Stimulated activated naive B cell treated with anti-CD40 and anti-IgM and Interleukin-4, amounts not matched to agents 10 μg/mL and 1 μg/mL and 100 μg/mL, for 72 hours (primary cell): ENCODE results near the gene RPL19.
"Not testable (repeated sequence)": the region's sequence is repeated elsewhere in the genome, so short reads cannot be mapped to it uniquely, and the experiment has no call there.

Experiments
- ATAC-seq, 2 donors: fragments of 150-1000 bp; cut with Tn5 transposase; replicated peaks; 2 replicates each; pipeline ENCODE4 v1.10.0; 2021; ENCODE audit warnings: moderate library complexity in 1 of 2
- DNase-seq: peaks from one replicate; pipeline ENCODE4 v3.0.0; 2021
- H3K27ac Mint-ChIP-seq: one replicate; pipeline ENCODE4 v1.8.0; 2022; ENCODE audit warnings: mild to moderate bottlenecking, mixed read lengths
- H3K27me3 Mint-ChIP-seq, 2 donors: one replicate each; pipeline ENCODE4 v1.8.0; 2022; ENCODE audit warnings: mixed read lengths in 2 of 2
- H3K36me3 Mint-ChIP-seq, 2 donors: one replicate each; pipeline ENCODE4 v1.8.0; 2022; ENCODE audit warnings: mixed read lengths in 2 of 2, mild to moderate bottlenecking in 1 of 2
- H3K4me1 Mint-ChIP-seq, 2 donors: one replicate each; pipeline ENCODE4 v1.8.0; 2022; ENCODE audit warnings: mixed read lengths in 2 of 2, mild to moderate bottlenecking in 1 of 2
- H3K4me3 Mint-ChIP-seq, 2 donors: one replicate each; pipeline ENCODE4 v1.8.0; 2022; ENCODE audit warnings: mild to moderate bottlenecking in 2 of 2, mixed read lengths in 2 of 2, moderate library complexity in 1 of 2
- H3K9me3 Mint-ChIP-seq, 2 donors: one replicate each; pipeline ENCODE4 v1.8.0; 2022; ENCODE audit warnings: mixed read lengths in 2 of 2, mild to moderate bottlenecking in 1 of 2

RPL19 gene

GRCh38 chr17:39244600-39245570 is 44.8 kb downstream of the RPL19 start:
- Mint-ChIP-seq H3K27me3 (peaks cover 17 to 29% of the 10 kb centered on the region in 2 donors), H3K27ac (no peak overlapping the region), H3K36me3 (no peaks in the 10 kb centered on the region), H3K4me1 (peaks cover 13 to 22% of the 10 kb centered on the region in 2 donors), H3K9me3 (no peaks in the 10 kb centered on the region), H3K4me3 (peak overlapping the region; percentile 27 to 33)
- peak; percentile 83 to 84 for ATAC-seq
- DNase-seq, result peak; percentile 68

DNA sequence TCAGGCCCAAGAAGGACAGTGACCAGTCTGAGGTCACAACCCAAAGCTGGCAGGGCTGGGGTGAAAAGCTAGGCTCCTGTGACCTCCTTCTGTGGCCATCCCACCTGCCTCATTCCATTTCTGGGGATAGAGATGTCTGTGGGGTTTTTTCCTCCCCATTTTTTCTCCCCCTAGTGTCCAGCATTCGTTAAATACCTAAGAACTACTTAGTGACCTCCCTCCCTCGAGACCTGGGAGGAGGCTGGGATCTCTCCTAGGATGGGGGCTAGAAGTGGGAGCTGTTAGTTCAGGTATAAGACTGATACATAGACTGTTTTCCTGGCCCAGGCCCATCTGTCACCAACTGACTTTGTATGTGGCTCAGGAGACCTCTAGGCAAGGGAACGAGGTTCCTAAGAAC is 46.2 kb downstream of the RPL19 start:
- H3K36me3 Mint-ChIP-seq, result no peaks in the 10 kb centered on the region
- H3K27me3 Mint-ChIP-seq, result peaks cover 15 to 26% of the 10 kb centered on the region in 2 donors
- peaks cover 12 to 20% of the 10 kb centered on the region in 2 donors for H3K4me1 Mint-ChIP-seq
- no peak overlapping the region for H3K27ac Mint-ChIP-seq
- no peak for DNase-seq
- H3K9me3 Mint-ChIP-seq, result no peaks in the 10 kb centered on the region
- H3K4me3 Mint-ChIP-seq, result no peak overlapping the region
- ATAC-seq, result no peak

- not testable (repeated sequence) for H3K4me1 Mint-ChIP-seq, DNase-seq, H3K4me3 Mint-ChIP-seq, H3K27ac Mint-ChIP-seq, H3K9me3 Mint-ChIP-seq, ATAC-seq, H3K27me3 Mint-ChIP-seq
- peaks cover 10 to 14% of the 10 kb centered on the region in 2 donors for H3K36me3 Mint-ChIP-seq
Measured at GRCh38 chr17:39250076-39250475, 50.0 kb downstream of the RPL19 start.

DNA sequence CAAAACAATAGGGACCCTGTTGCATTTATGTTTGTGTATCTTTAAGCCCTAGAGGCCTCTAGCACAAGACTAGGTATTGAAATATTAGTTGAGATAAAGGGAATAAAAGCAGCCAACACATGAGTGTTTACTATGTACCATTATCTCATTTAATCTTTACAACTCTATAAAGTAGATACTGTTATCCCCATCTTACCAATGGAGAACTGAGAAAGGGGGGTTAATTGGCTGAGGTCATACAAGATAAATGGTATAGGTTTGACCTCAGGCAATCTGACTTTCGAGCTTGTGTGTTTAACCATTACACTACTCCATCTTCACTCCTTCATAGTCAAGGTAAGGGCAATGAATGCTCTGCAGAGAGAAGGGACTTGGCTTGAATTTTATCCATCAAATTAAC is 51.9 kb downstream of the RPL19 start:
- no peak overlapping the region for H3K27ac Mint-ChIP-seq
- no peak overlapping the region for H3K4me3 Mint-ChIP-seq
- H3K36me3 Mint-ChIP-seq, result peaks cover 13 to 17% of the 10 kb centered on the region in 2 donors
- no peak for DNase-seq
- no peak for ATAC-seq
- no peaks in the 10 kb centered on the region for H3K4me1 Mint-ChIP-seq
- H3K9me3 Mint-ChIP-seq, result no peaks in the 10 kb centered on the region
- no peaks in the 10 kb centered on the region for H3K27me3 Mint-ChIP-seq

GRCh38 chr17:39252788-39253460 is 52.8 kb downstream of the RPL19 start:
- no peaks in the 10 kb centered on the region for H3K9me3 Mint-ChIP-seq
- no peaks in the 10 kb centered on the region for H3K4me1 Mint-ChIP-seq
- no peak for ATAC-seq
- H3K27ac Mint-ChIP-seq, result no peak overlapping the region
- peaks cover 13 to 23% of the 10 kb centered on the region in 2 donors for H3K36me3 Mint-ChIP-seq
- H3K4me3 Mint-ChIP-seq, result no peak overlapping the region
- H3K27me3 Mint-ChIP-seq, result no peaks in the 10 kb centered on the region
- DNase-seq, result no peak
